LHCN-M2 (cell line): ENCODE data around the gene CYTIP. TPM values are rescaled to one million over a fixed set of nuclear protein-coding genes. Genes with fewer than 3 reads are reported as not detected.
"Not testable (repeated sequence)": the region's sequence is repeated elsewhere in the genome, so short reads cannot be mapped to it uniquely, and the experiment has no call there.

Source experiments
- DNase-seq: peaks from one replicate; pipeline ENCODE4 v3.0.0-alpha.2; 2012; ENCODE audit warnings: low read depth
- total RNA-seq: library from RNA; depleted of rRNA; stranded (reverse); fragments of >200 nt; gene quantifications from 2 replicates; pipeline ENCODE4 v1.2.3, GENCODE V29; 2014

Gene CYTIP
- total RNA-seq, 1 experiment from 2014 or later, result 0.92 TPM

GRCh38 chr2:157424374-157424773 is 19.5 kb downstream of the CYTIP start:
- DNase-seq, result no peak

GRCh38 chr2:157421964-157422363 is 21.9 kb downstream of the CYTIP start:
- no peak for DNase-seq

GRCh38 chr2:157421331-157421944 is 22.5 kb downstream of the CYTIP start:
- no peak for DNase-seq

GRCh38 chr2:157420771-157421323 is 23.0 kb downstream of the CYTIP start:
- DNase-seq, result peak; percentile 54

GRCh38 chr2:157419031-157419575 is 24.8 kb downstream of the CYTIP start:
- DNase-seq, result no peak

- DNase-seq, result no peak
These were observed 25.6 kb downstream of the CYTIP start for GRCh38 chr2:157418239-157418641.

GRCh38 chr2:157415591-157416101 is 28.2 kb downstream of the CYTIP start:
- no peak for DNase-seq

GRCh38 chr2:157414050-157414449 is 29.8 kb downstream of the CYTIP start:
- no peak for DNase-seq

- DNase-seq, result no peak
These were observed 30.4 kb downstream of the CYTIP start for GRCh38 chr2:157413326-157414035.

GRCh38 chr2:157411624-157412336 is 32.1 kb downstream of the CYTIP start:
- DNase-seq, result no peak

GRCh38 chr2:157405398-157405797 is 38.5 kb downstream of the CYTIP start:
- not testable (repeated sequence) for DNase-seq

- DNase-seq, result peak; percentile 35
These were observed 39.5 kb downstream of the CYTIP start for GRCh38 chr2:157404363-157404762.

GRCh38 chr2:157402801-157403485 is 40.9 kb downstream of the CYTIP start:
- not testable (repeated sequence) for DNase-seq

GRCh38 chr2:157395811-157396210 is 48.1 kb downstream of the CYTIP start:
- no peak for DNase-seq

GRCh38 chr2:157394928-157395327 is 49.0 kb downstream of the CYTIP start:
- no peak for DNase-seq

- no peak for DNase-seq
These were observed 50.5 kb downstream of the CYTIP start for GRCh38 chr2:157393348-157393747.

- DNase-seq, result no peak
These were observed 55.1 kb downstream of the CYTIP start for GRCh38 chr2:157388827-157389226.

GRCh38 chr2:157386747-157387146 is 57.1 kb downstream of the CYTIP start:
- no peak for DNase-seq

- DNase-seq, result no peak
These were observed 57.6 kb downstream of the CYTIP start for GRCh38 chr2:157386247-157386646.

- DNase-seq, result peak; percentile 28
These were observed 66.0 kb downstream of the CYTIP start for GRCh38 chr2:157377861-157378260.

- no peak for DNase-seq
These were observed 67.8 kb downstream of the CYTIP start for GRCh38 chr2:157376041-157376440.
